CD4-positive, alpha-beta T cell (primary cell): ENCODE measurements around the gene LMO7. TPM values are rescaled to one million over a fixed set of nuclear protein-coding genes. Genes with fewer than 3 reads are reported as not detected.

Experiments
- ATAC-seq: fragments of 200-7000 bp; cut with Tn5 transposase; one replicate; pipeline ENCODE4 v1.10.0; 2022; ENCODE audit warnings: mild to moderate bottlenecking; ENCODE audit not compliant: poor library complexity
- CTCF ChIA-PET: fragments of 350-600 bp; sonication (Branson Sonifier 250); formaldehyde crosslinking; loops from one replicate; lab custom pipeline; 2021; ENCODE audit warnings: antibody characterized with exemption, inconsistent platforms; lab: Charles Lee
- POLR2A ChIA-PET: fragments of 350-600 bp; sonication (Branson Sonifier 250); formaldehyde crosslinking; loops from one replicate; lab custom pipeline; 2021; ENCODE audit warnings: antibody characterized with exemption, inconsistent platforms; lab: Charles Lee
- DNase-seq, 14 experiments: peaks; one replicate each; pipeline ENCODE4 v3.0.0-alpha.2; 2013 to 2020; ENCODE audit warnings: mixed read lengths in 2 of 14
- H3K27ac ChIP-seq, 2 donors: one replicate each; pipeline versions ENCODE4 v1.5.1 to v1.7.0; 2013; ENCODE audit warnings: low read length in 2 of 2, low read depth in 1 of 2, mild to moderate bottlenecking in 1 of 2
- H3K27me3 ChIP-seq, 2 experiments: 1 replicate in 1 of 2; 2 replicates in 1 of 2; pipeline versions ENCODE4 v1.6.1 to v1.7.0; 2013; ENCODE audit warnings: low read length in 2 of 2, control low read depth in 1 of 2, mild to moderate bottlenecking in 1 of 2, moderate library complexity in 1 of 2; ENCODE audit not compliant: insufficient read depth in 2 of 2, control insufficient read depth in 1 of 2
- H3K36me3 ChIP-seq: one replicate; pipeline ENCODE4 v1.6.1; 2013; ENCODE audit warnings: low read length, control low read depth; ENCODE audit not compliant: insufficient read depth
- H3K4me1 ChIP-seq: one replicate; pipeline ENCODE4 v1.6.1; 2013; ENCODE audit warnings: low read length, control low read depth; ENCODE audit not compliant: insufficient read depth
- H3K4me3 ChIP-seq: one replicate; pipeline ENCODE4 v1.5.1; 2013; ENCODE audit warnings: mild to moderate bottlenecking, low read length, moderate library complexity
- H3K9me3 ChIP-seq, 2 experiments: 1 replicate in 1 of 2; 2 replicates in 1 of 2; pipeline versions ENCODE4 v1.6.1 to v1.7.0; 2013; ENCODE audit warnings: low read length in 2 of 2, mild to moderate bottlenecking in 2 of 2, control low read depth in 1 of 2, moderate library complexity in 1 of 2; ENCODE audit not compliant: control insufficient read depth in 1 of 2, insufficient read depth in 1 of 2
- H3K27ac Mint-ChIP-seq: one replicate; pipeline ENCODE4 v1.8.0; 2020; ENCODE audit warnings: mixed read lengths
- H3K27me3 Mint-ChIP-seq: one replicate; pipeline ENCODE4 v1.8.0; 2021; ENCODE audit warnings: mixed read lengths
- H3K36me3 Mint-ChIP-seq: one replicate; pipeline ENCODE4 v1.8.0; 2021; ENCODE audit warnings: low read depth, mixed read lengths
- H3K4me1 Mint-ChIP-seq: one replicate; pipeline ENCODE4 v1.8.0; 2021; ENCODE audit warnings: low read depth, mixed read lengths
- H3K4me3 Mint-ChIP-seq: one replicate; pipeline ENCODE4 v1.8.0; 2020; ENCODE audit warnings: mild to moderate bottlenecking, mixed read lengths
- H3K9me3 Mint-ChIP-seq: one replicate; pipeline ENCODE4 v1.8.0; 2020; ENCODE audit warnings: mixed read lengths
- intact Hi-C, 2 experiments: fragments of 100-400 bp; cut with DNase I in 1 of 2; cut with micrococcal nuclease in 1 of 2; formaldehyde crosslinking; loops; one replicate each; pipeline versions ENCODE4 v1.15.1 to v1.9.0; 2023 to 2025; cut with DNase I, micrococcal nuclease
- total RNA-seq, 174 experiments: library from RNA in 2 of 174; stranded (reverse) in 2 of 174; gene quantifications; one replicate each; pipeline ENCODE4 v1.2.3 and lab custom pipeline; 2021 to 2026
- TF ChIP-seq, protein P1 (sequence below): fragments of 200-600 bp; IDR thresholded peaks from one replicate; pipeline ENCODE4 v1.8.0; 2022; ENCODE audit warnings: antibody characterized with exemption, mild to moderate bottlenecking

The LMO7 gene
- total RNA-seq, 2 experiments from 2014 or later: 35.2 to 36.3 TPM

- Histone ChIP-seq H3K27me3 (no peaks in the 10 kb centered on the region), H3K9me3 (no peaks in the 10 kb centered on the region), H3K4me3 (no peak overlapping the region), H3K4me1 (no peaks in the 10 kb centered on the region), H3K36me3 (no peaks in the 10 kb centered on the region), H3K27ac (no peak overlapping the region)
- ATAC-seq: no peak
- POLR2A ChIA-PET: no interaction called here
- Mint-ChIP-seq H3K9me3 (no peaks in the 10 kb centered on the region), H3K36me3 (no peaks in the 10 kb centered on the region), H3K4me3 (no peak overlapping the region), H3K4me1 (peaks cover 9% of the 10 kb centered on the region), H3K27me3 (no peaks in the 10 kb centered on the region), H3K27ac (no peak overlapping the region)
- TF ChIP-seq, protein P1, sequence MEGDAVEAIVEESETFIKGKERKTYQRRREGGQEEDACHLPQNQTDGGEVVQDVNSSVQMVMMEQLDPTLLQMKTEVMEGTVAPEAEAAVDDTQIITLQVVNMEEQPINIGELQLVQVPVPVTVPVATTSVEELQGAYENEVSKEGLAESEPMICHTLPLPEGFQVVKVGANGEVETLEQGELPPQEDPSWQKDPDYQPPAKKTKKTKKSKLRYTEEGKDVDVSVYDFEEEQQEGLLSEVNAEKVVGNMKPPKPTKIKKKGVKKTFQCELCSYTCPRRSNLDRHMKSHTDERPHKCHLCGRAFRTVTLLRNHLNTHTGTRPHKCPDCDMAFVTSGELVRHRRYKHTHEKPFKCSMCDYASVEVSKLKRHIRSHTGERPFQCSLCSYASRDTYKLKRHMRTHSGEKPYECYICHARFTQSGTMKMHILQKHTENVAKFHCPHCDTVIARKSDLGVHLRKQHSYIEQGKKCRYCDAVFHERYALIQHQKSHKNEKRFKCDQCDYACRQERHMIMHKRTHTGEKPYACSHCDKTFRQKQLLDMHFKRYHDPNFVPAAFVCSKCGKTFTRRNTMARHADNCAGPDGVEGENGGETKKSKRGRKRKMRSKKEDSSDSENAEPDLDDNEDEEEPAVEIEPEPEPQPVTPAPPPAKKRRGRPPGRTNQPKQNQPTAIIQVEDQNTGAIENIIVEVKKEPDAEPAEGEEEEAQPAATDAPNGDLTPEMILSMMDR: no peak
- CTCF ChIA-PET: no interaction called here
- no peak for DNase-seq
- intact Hi-C loops: no loop called here
Measured at GRCh38 chr13:75717525-75717924, 81.4 kb downstream of the LMO7 start.

GRCh38 chr13:75721307-75721706, 85.2 kb downstream of the LMO7 start:
- Mint-ChIP-seq H3K4me3 (no peak overlapping the region), H3K9me3 (no peaks in the 10 kb centered on the region), H3K27ac (no peak overlapping the region), H3K36me3 (no peaks in the 10 kb centered on the region), H3K4me1 (peaks cover under 1% of the 10 kb centered on the region), H3K27me3 (no peaks in the 10 kb centered on the region)
- Histone ChIP-seq H3K9me3 (no peaks in the 10 kb centered on the region), H3K4me1 (no peaks in the 10 kb centered on the region), H3K4me3 (no peak overlapping the region), H3K27ac (no peak overlapping the region), H3K27me3 (no peaks in the 10 kb centered on the region), H3K36me3 (no peaks in the 10 kb centered on the region)
- intact Hi-C loops: no loop called here
- ATAC-seq (no peak), DNase-seq (no peak)
- TF ChIP-seq, protein P1: no peak
- CTCF ChIA-PET: no interaction called here
- POLR2A ChIA-PET: no interaction called here

- Mint-ChIP-seq H3K4me1 (no peaks in the 10 kb centered on the region), H3K36me3 (peaks cover 7% of the 10 kb centered on the region), H3K27ac (no peak overlapping the region), H3K4me3 (no peak overlapping the region), H3K9me3 (no peaks in the 10 kb centered on the region), H3K27me3 (no peaks in the 10 kb centered on the region)
- Histone ChIP-seq H3K27ac (no peak overlapping the region), H3K4me1 (no peaks in the 10 kb centered on the region), H3K27me3 (no peaks in the 10 kb centered on the region), H3K4me3 (no peak overlapping the region), H3K36me3 (no peaks in the 10 kb centered on the region), H3K9me3 (no peaks in the 10 kb centered on the region)
- ChIA-PET CTCF (no interaction called here), POLR2A (no interaction called here)
- TF ChIP-seq, protein P1: no peak
- no peak for ATAC-seq
- DNase-seq: no peak
- intact Hi-C loops: no loop called here
Measured at GRCh38 chr13:75723901-75724300, 87.8 kb downstream of the LMO7 start.
